H9 (cell line): ENCODE results near the gene UTP25. TPM values are rescaled to one million over a fixed set of nuclear protein-coding genes. Genes with fewer than 3 reads are reported as not detected.
A peak's percentile ranks its signal among the peaks of the same experiment; 100 is the strongest.
"Not testable (repeated sequence)": the region's sequence is repeated elsewhere in the genome, so short reads cannot be mapped to it uniquely, and the experiment has no call there.

Experiments
- DNase-seq: peaks from one replicate; pipeline ENCODE4 v3.0.0-alpha.2; 2017
- H2AFZ ChIP-seq: one replicate; pipeline ENCODE4 v1.6.1; 2013; ENCODE audit warnings: mild to moderate bottlenecking, low read length, control low read depth, moderate library complexity
- H2AK5ac ChIP-seq: 2 replicates; pipeline ENCODE4 v1.6.1; 2013; ENCODE audit warnings: low read length, control low read depth, mixed read lengths; ENCODE audit not compliant: insufficient read length
- H2BK120ac ChIP-seq: one replicate; pipeline ENCODE4 v1.6.1; 2013; ENCODE audit warnings: low read depth, mild to moderate bottlenecking, low read length, control low read depth, inconsistent platforms; ENCODE audit not compliant: poor library complexity, severe bottlenecking
- H2BK12ac ChIP-seq: 2 replicates; pipeline ENCODE4 v1.6.1; 2013; ENCODE audit warnings: low read length, control low read depth, mixed read lengths, low read depth; ENCODE audit not compliant: insufficient read length
- H2BK15ac ChIP-seq: 2 replicates; pipeline ENCODE4 v1.6.1; 2013; ENCODE audit warnings: low read depth, low read length, control low read depth
- H2BK20ac ChIP-seq: one replicate; pipeline ENCODE4 v1.6.1; 2013; ENCODE audit warnings: low read depth, mild to moderate bottlenecking, low read length, control low read depth, inconsistent platforms; ENCODE audit not compliant: poor library complexity, severe bottlenecking
- H2BK5ac ChIP-seq: 2 replicates; pipeline ENCODE4 v1.6.1; 2013; ENCODE audit warnings: low read length, control low read depth, mixed read lengths; ENCODE audit not compliant: insufficient read length
- H3K14ac ChIP-seq: 2 replicates; pipeline ENCODE4 v1.6.1; 2013; ENCODE audit warnings: low read length, control low read depth; ENCODE audit not compliant: insufficient read depth
- H3K18ac ChIP-seq: 2 replicates; pipeline ENCODE4 v1.6.1; 2013; ENCODE audit warnings: low read depth, mild to moderate bottlenecking, mixed read lengths, low read length, control low read depth; ENCODE audit not compliant: insufficient read length
- H3K23ac ChIP-seq: 2 replicates; pipeline ENCODE4 v1.6.1; 2013; ENCODE audit warnings: low read length, control low read depth, mixed read lengths, low read depth; ENCODE audit not compliant: insufficient read length
- H3K23me2 ChIP-seq: 2 replicates; pipeline ENCODE4 v1.6.1; 2013; ENCODE audit warnings: low read depth, mild to moderate bottlenecking, mixed read lengths, low read length, control low read depth; ENCODE audit not compliant: insufficient read length, poor library complexity, severe bottlenecking
- H3K27ac ChIP-seq: 2 replicates; pipeline ENCODE4 v1.5.1; 2013; ENCODE audit warnings: low read length, control low read depth, mixed read lengths, low read depth; ENCODE audit not compliant: insufficient read length
- H3K27me3 ChIP-seq: 2 replicates; pipeline ENCODE4 v1.6.1; 2013; ENCODE audit warnings: low read length, control low read depth, inconsistent platforms; ENCODE audit not compliant: insufficient read depth
- H3K4ac ChIP-seq: 2 replicates; pipeline ENCODE4 v1.6.1; 2013; ENCODE audit warnings: low read depth, mild to moderate bottlenecking, control low read depth, inconsistent platforms, low read length, moderate library complexity
- H3K4me1 ChIP-seq: 2 replicates; pipeline ENCODE4 v1.6.1; 2013; ENCODE audit warnings: low read length, control low read depth, inconsistent platforms; ENCODE audit not compliant: insufficient read depth
- H3K4me2 ChIP-seq: 2 replicates; pipeline ENCODE4 v1.6.1; 2013; ENCODE audit warnings: low read length, control low read depth, mixed read lengths; ENCODE audit not compliant: insufficient read length, insufficient read depth
- H3K56ac ChIP-seq: 2 replicates; pipeline ENCODE4 v1.6.1; 2013; ENCODE audit warnings: low read depth, mild to moderate bottlenecking, mixed read lengths, low read length, control low read depth; ENCODE audit not compliant: insufficient read length
- H3K79me1 ChIP-seq: 2 replicates; pipeline ENCODE4 v1.6.1; 2013; ENCODE audit warnings: low read depth, mild to moderate bottlenecking, moderate library complexity, low read length, control low read depth, inconsistent platforms; ENCODE audit not compliant: insufficient read depth, poor library complexity, severe bottlenecking
- H3K79me2 ChIP-seq: 2 replicates; pipeline ENCODE4 v1.6.1; 2013; ENCODE audit warnings: low read length, control low read depth, inconsistent platforms; ENCODE audit not compliant: insufficient read depth
- H3K9ac ChIP-seq: 2 replicates; pipeline ENCODE4 v1.6.1; 2013; ENCODE audit warnings: low read length, control low read depth, mixed read lengths; ENCODE audit not compliant: insufficient read length; ENCODE audit errors: extremely low read depth
- H3K9me3 ChIP-seq: one replicate; pipeline ENCODE4 v1.6.1; 2013; ENCODE audit warnings: low read depth, low read length, inconsistent platforms; ENCODE audit not compliant: control insufficient read depth
- H3T11ph ChIP-seq: one replicate; pipeline ENCODE4 v1.6.1; 2013; ENCODE audit warnings: mild to moderate bottlenecking, low read length, control low read depth, inconsistent platforms
- H4K20me1 ChIP-seq: one replicate; pipeline ENCODE4 v1.6.1; 2013; ENCODE audit not compliant: control insufficient read depth, insufficient read length, insufficient read depth
- H4K5ac ChIP-seq: 2 replicates; pipeline ENCODE4 v1.6.1; 2013; ENCODE audit warnings: low read depth, mild to moderate bottlenecking, mixed read lengths, low read length, control low read depth; ENCODE audit not compliant: insufficient read length
- H4K8ac ChIP-seq: replicated peaks from 2 replicates; pipeline ENCODE4 v1.6.1; 2013; ENCODE audit warnings: low read length, control low read depth, mixed read lengths, low read depth; ENCODE audit not compliant: insufficient read length
- H4K91ac ChIP-seq: 2 replicates; pipeline ENCODE4 v1.6.1; 2013; ENCODE audit warnings: low read depth, mild to moderate bottlenecking, moderate library complexity, mixed read lengths, low read length, control low read depth; ENCODE audit not compliant: insufficient read length
- H3K27ac Mint-ChIP-seq, 3 experiments: 2 replicates in 2 of 3; 3 replicates in 1 of 3; pipeline ENCODE4 v1.8.0; 2020 to 2021; ENCODE audit warnings: mixed read lengths in 3 of 3, mild to moderate bottlenecking in 1 of 3, moderate library complexity in 1 of 3
- H3K27me3 Mint-ChIP-seq: 2 replicates; pipeline ENCODE4 v1.8.0; 2021; ENCODE audit warnings: low read depth, mild to moderate bottlenecking, moderate library complexity, mixed read lengths
- H3K36me3 Mint-ChIP-seq, 3 experiments: 2 replicates in 2 of 3; 3 replicates in 1 of 3; pipeline ENCODE4 v1.8.0; 2020 to 2021; ENCODE audit warnings: low read depth in 3 of 3, mixed read lengths in 3 of 3; ENCODE audit not compliant: insufficient read depth in 1 of 3
- H3K4me1 Mint-ChIP-seq, 2 experiments: 2 replicates each; pipeline ENCODE4 v1.8.0; 2020; ENCODE audit warnings: mixed read lengths in 2 of 2
- H3K4me3 Mint-ChIP-seq, 2 experiments: 2 replicates in 1 of 2; 3 replicates in 1 of 2; pipeline ENCODE4 v1.8.0; 2020 to 2021; ENCODE audit warnings: mild to moderate bottlenecking in 2 of 2, mixed read lengths in 2 of 2, moderate library complexity in 1 of 2
- H3K9me3 Mint-ChIP-seq, 2 experiments: 2 replicates in 1 of 2; 3 replicates in 1 of 2; pipeline ENCODE4 v1.8.0; 2020; ENCODE audit warnings: mild to moderate bottlenecking in 2 of 2, mixed read lengths in 2 of 2, moderate library complexity in 1 of 2
- CTCF ChIP-seq: fragments of 200-600 bp; sonication (generic); conservative IDR thresholded peaks from 3 replicates; pipeline ENCODE4 v1.8.0; 2021; ENCODE audit warnings: antibody characterized with exemption, mild to moderate bottlenecking
- WGBS: extraction: QIAGEN DNeasy Blood & Tissue Kit; methylation state at CpG from one replicate; pipeline ENCODE4 v1.1.7; 2013; ENCODE audit warnings: missing lambda C conversion rate, low lambda C conversion rate, mixed read lengths; ENCODE audit not compliant: insufficient read length; ENCODE audit errors: extremely low coverage; 5-methylcytosine and 5-hydroxymethylcytosine counted together
- total RNA-seq: library from RNA; stranded (reverse); gene quantifications from 2 replicates; pipeline ENCODE4 v1.2.1, GENCODE V29; 2021

Gene UTP25
- total RNA-seq, 1 experiment from 2014 or later, result 12.9 TPM

GRCh38 chr1:209886219-209886536 lies 58.4 kb downstream of the UTP25 start:
- H4K5ac ChIP-seq, result no peak overlapping the region
- H4K91ac ChIP-seq, result no peak overlapping the region
- H4K8ac ChIP-seq, result no peak overlapping the region
- no peak for TF ChIP-seq CTCF
- Mint-ChIP-seq H3K27ac (no peak overlapping the region), H3K36me3 (no peaks in the 10 kb centered on the region), H3K9me3 (no peaks in the 10 kb centered on the region), H3K4me3 (no peak overlapping the region), H3K4me1 (peaks cover 14 to 21% of the 10 kb centered on the region in 2 experiments), H3K27me3 (peaks cover 2% of the 10 kb centered on the region; the same call in 1 of the 2 replicates)
- H2BK12ac ChIP-seq, result no peak overlapping the region
- no peaks in the 10 kb centered on the region for H3K79me1 ChIP-seq
- H3K27me3 ChIP-seq, result no peaks in the 10 kb centered on the region
- H3K56ac ChIP-seq, result no peak overlapping the region
- DNase-seq, result no peak
- H2AFZ ChIP-seq, result no peak overlapping the region
- no peak overlapping the region for H3K4ac ChIP-seq
- no peaks in the 10 kb centered on the region for H3K9me3 ChIP-seq
- no peak overlapping the region for H3T11ph ChIP-seq
- no peak overlapping the region for H2BK20ac ChIP-seq
- no peaks in the 10 kb centered on the region for H3K79me2 ChIP-seq
- no peak overlapping the region for H2BK15ac ChIP-seq
- no peak overlapping the region for H3K14ac ChIP-seq
- no peak overlapping the region for H2AK5ac ChIP-seq
- no peaks in the 10 kb centered on the region for H3K4me1 ChIP-seq
- no peaks in the 10 kb centered on the region for H3K23me2 ChIP-seq
- H3K27ac ChIP-seq, result no peak overlapping the region
- H3K4me2 ChIP-seq, result no peak overlapping the region
- H4K20me1 ChIP-seq, result no peaks in the 10 kb centered on the region
- no peak overlapping the region for H3K9ac ChIP-seq
- H3K23ac ChIP-seq, result no peak overlapping the region
- H2BK120ac ChIP-seq, result no peak overlapping the region
- H3K18ac ChIP-seq, result no peak overlapping the region
- no CpG with 5 or more reads among the region's 1 CpG for WGBS
- no peak overlapping the region for H2BK5ac ChIP-seq

DNA sequence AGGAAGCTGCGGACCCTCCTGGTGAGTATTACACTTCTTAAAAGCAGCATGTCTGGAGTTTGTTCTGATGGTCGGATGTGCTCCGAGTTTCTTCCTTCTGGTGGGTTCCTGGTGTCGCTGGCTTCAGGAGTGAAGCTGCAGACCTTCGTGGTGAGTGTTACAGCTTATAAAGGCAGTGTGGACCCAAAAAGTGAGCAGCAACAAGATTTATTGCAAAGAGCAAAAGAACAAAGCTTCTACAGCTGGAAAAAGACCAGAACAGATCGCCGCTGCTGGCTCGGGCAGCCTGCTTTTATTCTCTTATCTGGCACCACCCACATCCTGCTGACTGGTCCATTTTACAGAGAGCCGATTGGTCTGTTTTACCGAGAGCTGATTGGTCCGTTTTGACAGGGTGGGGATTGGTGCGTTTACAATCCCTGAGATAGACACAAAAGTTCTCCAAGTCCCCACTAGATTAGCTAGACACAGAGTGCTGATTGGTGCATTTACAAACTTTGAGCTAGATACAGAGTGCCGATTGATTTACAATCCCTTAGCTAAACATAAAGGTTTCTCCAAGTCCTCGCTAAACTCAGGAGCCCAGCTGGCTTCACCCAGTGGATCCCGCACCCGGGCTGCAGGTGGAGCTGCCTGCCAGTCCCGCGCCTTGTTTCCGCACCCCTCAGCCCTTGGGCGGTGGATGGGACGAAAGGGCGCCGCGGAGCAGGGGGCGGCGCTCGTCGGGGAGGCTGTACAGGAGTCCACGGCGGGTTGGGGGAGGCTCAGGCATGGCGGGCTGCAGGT lies 60.7 kb downstream of the UTP25 start:
- H3K23me2 ChIP-seq, H3K14ac ChIP-seq, H3K9ac ChIP-seq, H3K27me3 ChIP-seq, H3K4me2 ChIP-seq, H3K79me1 ChIP-seq, H3K9me3 Mint-ChIP-seq, H3K9me3 ChIP-seq, H2BK120ac ChIP-seq, H4K5ac ChIP-seq, H2BK5ac ChIP-seq, H4K91ac ChIP-seq, H3K4me1 ChIP-seq, H2BK20ac ChIP-seq, H4K20me1 ChIP-seq, H3T11ph ChIP-seq, H2AK5ac ChIP-seq, H2AFZ ChIP-seq, H3K27ac ChIP-seq, H3K79me2 ChIP-seq, H3K4ac ChIP-seq, H2BK12ac ChIP-seq, H3K36me3 Mint-ChIP-seq, H3K18ac ChIP-seq, H3K4me3 Mint-ChIP-seq, H4K8ac ChIP-seq, H3K23ac ChIP-seq, H3K56ac ChIP-seq, H3K27me3 Mint-ChIP-seq, H2BK15ac ChIP-seq: not testable (repeated sequence)
- Mint-ChIP-seq H3K4me1 (peaks cover 12 to 16% of the 10 kb centered on the region in 2 experiments), H3K27ac (0 out of 7 replicates have a peak overlapping the region, but pooled peaks of 1 of the 3 experiments have one; percentile 8)
- no CpG with 5 or more reads among the region's 31 CpGs for WGBS
- peak; percentile 45 for DNase-seq
